NCI-H1105 (cell line): ENCODE measurements around the gene SH3GL3.

Experiments used
- DNase-seq: peaks from one replicate; lab custom pipeline; 2025; lab: John Stamatoyannopoulos, UW

SH3GL3 gene

DNA sequence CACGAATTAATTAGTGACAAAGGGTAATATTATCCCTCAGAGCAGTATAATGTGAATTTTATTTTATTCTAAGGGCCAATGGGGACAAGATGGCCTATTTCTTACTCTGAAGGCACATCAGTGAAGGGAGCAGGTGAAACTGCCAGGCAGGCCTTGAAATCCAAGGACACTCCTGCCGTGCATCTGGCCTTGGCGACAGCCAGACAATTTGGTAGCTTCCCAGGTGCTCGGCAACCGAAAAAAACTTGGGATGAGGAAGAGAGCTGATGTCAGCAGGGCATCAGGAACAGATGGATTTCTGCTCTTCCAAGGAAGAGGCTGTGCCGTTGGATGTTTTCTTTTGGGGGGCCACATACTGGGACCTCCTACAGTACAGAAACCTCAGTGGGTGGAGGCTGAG, 123.6 kb downstream of the SH3GL3 start:
- no peak for DNase-seq

DNA sequence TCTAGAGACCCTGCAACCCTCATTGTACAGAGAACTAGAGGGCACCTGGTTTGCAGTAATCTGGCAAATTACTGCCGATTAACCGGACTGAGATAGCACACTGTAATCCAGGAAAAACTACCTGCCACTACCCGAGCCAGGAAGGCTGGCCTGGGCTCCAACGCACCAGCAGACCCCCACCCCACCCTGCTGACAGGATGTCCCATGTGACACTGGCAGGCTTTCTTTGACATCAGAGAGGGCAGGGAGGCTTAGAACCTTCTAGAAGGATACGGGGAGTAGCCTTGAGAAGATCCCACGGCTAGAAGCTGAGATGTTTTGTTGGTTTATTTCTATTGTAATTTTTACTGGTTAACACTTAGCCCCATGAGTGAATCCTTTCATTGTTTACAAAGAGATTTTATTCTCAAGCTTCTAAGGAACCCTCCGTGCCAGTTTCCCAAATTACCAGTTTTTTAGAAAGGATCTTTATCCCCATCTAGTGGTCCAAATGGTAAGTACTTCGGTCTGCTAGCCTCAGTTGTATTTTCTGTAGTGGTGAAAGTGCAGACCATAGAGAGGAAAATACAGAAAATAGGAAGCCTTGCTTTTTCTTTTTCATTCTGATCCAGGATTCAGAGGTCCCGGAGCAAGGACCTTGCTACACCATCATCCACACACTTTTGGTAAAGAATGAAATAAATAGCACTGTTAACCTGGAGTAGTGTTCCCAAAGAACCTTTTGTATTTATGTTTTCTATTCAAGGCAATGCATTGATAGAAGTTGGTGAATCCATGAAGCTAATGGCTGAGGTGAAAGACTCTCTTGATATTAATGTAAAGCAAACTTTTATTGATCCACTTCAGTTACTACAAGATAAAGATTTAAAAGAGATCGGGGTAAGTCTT, 124.9 kb downstream of the SH3GL3 start:
- DNase-seq, result no peak

DNA sequence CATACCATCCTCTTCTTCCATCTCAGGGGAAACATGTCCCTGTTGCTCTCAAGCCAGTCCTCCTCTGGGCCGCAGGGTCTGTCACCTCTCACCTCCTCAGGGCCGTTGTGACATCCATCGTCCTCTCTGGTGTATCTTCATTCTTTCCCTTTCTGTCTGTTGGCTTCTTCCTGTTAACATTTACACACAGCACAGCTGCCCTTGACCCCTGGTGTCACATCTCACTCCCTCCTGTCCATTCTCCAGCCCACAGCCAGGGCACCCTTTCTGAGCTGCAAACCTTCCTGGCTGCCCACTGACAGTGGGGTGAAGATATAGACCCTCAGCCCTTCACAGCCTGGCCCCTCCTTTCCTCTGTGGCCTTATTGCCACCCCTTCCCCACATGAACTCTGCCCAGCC, 127.2 kb downstream of the SH3GL3 start:
- DNase-seq, result no peak

DNA sequence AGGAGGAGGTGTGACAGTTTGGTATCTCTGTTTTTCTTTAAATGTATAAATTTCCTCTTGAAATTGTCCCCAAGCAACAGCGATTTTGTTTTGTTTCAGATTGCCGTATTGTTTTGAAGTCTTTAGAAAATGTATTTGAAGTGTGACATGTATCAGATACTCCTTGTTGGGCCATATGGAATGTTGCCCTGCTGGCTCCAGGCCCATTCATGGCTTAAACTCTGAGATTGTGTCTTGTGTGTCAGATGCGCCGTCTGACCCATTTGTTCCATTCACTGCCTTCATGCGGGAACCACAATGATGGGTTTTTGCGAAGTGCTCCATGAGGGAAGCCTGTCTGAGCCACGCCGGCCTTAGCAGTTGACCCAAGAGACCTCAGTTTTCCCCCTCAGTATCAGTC, 131.6 kb downstream of the SH3GL3 start:
- DNase-seq, result no peak

DNA sequence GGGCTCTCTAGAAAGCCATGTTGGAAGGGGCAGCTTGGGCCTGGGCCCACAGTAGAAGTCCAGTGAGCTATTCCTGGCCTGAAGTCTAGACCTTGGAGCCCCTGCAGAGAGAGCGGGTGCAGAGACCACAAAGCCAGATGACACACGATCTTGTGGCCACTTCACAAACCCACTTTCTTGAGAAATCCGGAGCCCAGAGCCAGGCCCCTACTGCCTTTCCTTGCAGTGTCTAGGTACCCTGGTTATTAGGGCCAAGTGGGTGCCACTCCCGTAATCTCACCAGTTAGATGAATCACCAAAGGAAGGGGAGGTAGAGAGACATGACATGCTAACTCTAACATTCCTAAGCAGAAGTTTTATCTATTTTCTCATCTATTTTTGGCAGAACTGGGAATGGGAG, 134.2 kb downstream of the SH3GL3 start:
- DNase-seq, result no peak

DNA sequence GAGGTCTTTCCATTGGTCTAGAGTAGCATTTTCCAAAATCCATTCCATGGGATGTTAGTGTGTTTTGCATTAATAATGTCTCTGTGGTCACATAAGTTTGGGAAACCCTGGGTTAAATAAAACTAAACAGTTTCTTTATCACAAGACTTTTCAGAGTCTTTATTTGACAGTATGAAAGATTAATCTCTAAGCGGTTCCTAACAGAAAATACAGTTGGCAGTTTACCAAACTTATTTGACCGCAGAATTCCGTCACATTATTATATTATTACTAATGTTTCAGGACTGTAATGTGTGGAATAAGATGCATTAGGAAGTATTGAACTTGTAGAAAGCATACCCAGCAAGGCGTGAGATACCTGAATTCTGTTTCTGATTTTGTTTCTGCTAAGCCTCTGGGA, 135.2 kb downstream of the SH3GL3 start:
- DNase-seq, result no peak

DNA sequence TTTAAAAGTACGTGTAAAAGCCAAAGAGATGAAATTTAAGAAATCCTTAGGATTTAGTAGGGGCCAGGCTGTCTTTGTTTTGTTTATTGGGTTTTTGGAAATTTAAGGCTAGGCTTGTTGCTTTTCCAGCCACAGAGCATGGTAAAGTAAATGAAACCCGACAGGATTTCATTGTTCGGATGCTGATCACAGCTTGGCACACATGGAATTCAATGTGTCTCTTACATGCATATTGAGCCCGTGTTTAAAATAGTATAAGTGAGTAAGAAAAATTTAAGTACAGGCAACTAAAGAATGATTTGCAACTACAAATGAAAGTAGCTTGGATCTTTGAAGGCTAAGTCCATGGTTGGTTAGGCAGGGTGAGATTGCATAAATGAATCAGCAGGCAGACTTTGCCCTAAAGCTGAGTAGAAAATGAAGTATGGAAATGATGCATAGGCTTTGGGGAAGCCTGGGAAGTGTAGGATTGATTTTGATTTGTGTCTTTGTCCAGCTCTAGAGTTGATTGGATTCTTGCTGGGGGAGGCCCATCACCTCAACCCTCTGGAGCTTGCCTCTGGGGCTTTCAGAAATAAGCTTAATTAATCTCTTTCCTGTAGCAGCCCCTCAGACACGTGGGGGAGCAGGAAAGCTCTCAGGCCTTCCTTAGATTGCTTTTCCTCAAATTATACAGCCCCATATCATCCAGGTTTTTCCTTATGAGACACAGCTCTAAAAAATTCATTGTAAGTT, 138.6 kb downstream of the SH3GL3 start:
- no peak for DNase-seq

DNA sequence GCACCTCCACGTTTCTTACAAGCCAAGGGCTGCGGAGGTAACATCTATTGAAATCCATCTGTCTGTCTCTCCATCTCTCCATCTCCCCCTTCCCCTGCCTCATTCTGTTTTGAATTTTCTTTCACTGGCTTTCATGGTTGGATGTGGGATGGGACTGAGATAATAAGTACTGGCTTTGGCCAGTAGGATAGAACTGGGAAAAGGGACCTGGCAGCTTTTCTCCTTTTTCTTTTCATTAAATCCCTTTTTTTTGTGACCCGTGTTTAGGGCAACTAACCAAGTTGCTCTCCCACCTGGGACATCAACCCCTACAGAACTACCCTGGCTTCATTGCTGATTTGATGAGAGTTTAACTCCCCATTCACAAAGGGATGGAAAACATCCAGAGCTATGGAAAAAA, 139.9 kb downstream of the SH3GL3 start:
- DNase-seq, result no peak

DNA sequence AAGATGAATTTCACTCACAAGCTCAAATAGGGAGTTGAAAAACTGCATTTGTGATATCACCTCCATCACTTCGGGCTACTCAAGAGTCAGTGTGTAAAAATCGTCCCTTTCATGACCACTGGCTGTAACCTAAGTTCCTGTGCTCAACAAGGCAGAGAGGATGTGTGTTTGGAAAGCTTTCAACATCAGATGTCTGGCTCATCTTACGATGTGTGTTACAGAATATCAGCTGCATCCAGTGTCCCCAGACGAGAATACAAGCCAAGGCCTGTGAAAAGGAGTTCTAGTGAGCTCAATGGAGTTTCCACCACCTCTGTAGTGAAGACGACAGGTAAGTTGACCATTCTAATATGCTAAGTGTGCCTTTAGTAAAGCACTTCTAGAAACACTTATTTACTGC, 141.3 kb downstream of the SH3GL3 start:
- no peak for DNase-seq

DNA sequence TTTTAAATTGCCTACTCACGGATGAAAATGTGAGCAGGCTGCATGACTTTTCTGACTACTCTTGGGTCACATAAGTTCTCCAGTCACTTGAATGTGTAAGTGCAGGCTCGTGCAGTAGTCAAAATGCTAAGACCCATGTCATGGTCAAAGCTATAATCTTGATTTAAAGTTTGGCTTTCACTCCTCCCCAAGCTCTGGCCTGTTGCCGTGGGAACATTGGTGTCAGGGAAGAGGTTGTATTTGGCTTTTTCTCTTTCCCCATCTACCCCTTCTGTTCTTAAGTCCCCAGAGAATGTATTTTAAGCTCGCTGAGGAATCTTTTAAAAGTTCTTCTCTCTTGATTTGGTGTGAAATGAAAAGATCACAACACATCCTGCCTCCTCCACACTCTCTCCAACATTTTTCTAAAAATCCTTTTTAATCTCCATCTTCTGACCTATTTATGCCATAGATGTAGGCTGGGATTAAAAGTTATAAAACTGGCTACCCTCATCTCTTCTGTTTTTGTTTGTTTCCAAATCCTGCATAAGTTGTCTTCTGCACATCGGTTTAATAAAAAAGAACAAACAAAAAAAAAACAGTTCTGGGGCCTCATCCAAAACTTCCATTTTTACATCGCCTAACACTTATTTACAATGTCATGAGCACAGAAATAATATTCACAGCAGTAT, 145.4 kb downstream of the SH3GL3 start:
- DNase-seq, result no peak

DNA sequence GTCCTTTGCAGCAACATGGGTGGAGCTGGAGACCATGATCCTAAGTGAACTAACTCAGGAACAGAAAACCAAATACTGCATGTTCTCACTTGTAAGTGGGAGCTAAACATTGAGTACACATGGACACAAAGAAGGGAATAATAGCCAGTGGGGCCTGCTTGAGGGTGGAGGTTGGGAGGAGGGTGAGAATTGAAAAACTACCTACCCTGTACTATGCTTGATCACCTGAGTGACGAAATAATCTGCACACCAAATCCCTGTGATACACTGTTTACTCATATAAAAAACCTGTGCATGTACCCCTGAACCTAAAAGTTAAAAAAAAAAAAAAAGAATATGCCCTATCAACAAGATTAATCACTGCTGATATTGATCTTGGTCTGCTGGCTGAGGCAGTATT, 148.1 kb downstream of the SH3GL3 start:
- DNase-seq, result no peak

DNA sequence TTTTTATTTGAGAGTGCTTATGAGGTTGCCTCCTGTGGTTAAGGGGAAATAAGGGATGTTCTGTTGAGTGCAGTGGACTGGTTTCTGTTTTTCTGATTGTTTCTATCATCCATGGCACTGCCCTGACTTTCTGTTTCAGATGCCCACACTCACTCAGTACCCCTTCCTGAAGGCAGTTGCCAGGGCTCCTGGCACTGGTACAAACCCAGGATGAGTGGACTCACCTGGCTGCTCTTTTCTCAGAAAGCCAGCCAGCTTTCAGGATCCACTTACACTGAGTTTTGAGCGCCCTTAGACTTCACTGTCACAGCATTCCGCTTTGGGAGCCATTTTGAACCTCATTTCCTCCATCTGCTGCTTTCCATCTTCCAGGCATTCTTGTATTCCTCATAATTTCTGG, 150.9 kb downstream of the SH3GL3 start:
- DNase-seq, result no peak

DNA sequence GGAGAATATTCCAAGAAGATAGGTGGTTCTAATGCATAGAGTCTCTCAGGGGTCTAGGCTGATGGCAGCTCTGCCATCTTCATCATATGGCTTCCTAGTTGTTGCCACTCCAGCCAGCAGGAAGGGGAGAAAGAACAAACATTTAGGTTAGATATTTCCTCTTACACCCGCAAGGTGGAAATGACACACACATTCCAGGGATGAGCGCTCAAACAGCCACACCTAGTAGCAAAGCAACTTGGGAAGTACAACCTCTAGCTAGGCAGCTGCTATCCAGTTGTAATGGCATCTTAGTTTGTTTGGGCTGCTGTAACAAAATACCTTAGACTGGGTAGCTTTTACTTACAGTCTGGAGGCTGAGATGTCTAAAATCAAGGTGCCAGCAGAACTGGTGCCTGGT, 154.9 kb downstream of the SH3GL3 start:
- no peak for DNase-seq

DNA sequence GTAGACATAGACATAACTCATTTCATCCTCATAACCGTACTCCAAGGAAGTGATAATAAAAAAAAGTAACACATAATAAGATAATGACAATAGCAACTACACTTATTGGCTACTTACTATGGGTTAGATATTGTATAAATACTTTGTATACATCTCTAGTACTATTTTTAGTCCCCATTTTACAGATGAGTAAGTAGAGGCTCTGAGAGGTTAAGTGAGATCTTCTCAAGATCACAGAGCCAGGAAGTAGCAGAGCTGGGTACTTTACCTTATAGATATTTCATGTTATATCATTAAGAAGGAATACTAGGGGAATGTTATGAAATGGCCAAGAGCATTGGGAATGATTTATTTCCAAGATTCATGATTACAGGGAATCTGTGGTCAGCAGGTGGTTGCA, 157.4 kb downstream of the SH3GL3 start:
- no peak for DNase-seq

DNA sequence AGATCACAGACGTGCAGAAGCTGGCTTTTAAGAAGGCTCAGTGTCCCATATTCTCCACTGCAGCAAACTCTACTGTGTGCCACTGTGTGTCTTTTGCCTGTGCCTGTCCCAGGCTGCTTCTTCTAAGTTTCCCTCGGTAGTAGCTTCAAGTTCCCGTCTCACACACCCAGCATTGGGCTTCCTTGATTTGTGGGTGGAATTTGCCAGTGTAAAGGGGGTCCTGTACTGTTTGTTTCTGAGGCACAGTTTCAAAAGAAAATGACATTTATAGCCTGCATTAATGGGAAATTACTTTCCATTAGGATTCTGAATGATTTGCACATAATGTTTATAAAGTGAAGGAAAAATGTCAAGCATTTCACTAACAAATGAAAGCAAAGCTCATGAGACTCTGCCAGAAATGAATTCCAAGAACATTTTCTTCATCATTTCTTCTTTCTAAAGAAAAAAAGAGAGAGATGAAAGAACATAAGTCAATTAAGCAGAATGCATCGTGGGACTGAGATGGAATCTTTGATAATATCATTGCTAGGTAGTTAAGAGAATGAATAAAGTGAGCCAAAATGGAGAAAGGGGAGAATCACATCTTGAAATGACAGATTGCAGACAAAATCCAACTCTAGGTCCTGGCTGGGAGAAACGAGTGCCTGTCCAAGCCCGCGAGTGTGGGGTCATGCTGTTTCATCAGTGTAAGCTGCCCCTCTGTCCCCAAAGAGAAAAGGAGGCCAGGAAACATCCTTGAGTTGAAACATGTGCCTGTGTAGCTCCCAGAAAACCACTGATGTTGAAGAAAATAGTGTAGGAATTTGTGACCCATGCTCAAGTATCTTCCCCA, 158.2 kb downstream of the SH3GL3 start:
- no peak for DNase-seq

DNA sequence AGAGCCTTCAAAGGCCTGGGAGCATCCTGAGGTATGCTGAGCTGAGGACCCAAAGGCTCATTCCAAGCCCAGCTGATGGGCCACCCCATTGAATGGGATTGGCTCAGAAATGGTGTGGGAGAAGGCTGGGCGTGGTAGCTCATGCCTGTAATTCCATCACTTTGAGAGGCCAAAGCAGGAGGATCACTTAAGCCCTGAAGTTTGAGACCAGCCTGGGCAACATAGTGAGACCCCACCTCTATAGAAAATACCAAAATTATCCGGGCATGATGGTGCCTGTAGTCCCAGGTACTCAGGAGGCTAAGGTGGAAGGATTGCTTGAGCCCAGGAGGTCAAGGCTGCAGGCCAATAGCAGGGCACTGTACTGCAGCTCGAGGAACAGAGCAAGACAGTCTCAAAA, 163.0 kb downstream of the SH3GL3 start:
- no peak for DNase-seq

DNA sequence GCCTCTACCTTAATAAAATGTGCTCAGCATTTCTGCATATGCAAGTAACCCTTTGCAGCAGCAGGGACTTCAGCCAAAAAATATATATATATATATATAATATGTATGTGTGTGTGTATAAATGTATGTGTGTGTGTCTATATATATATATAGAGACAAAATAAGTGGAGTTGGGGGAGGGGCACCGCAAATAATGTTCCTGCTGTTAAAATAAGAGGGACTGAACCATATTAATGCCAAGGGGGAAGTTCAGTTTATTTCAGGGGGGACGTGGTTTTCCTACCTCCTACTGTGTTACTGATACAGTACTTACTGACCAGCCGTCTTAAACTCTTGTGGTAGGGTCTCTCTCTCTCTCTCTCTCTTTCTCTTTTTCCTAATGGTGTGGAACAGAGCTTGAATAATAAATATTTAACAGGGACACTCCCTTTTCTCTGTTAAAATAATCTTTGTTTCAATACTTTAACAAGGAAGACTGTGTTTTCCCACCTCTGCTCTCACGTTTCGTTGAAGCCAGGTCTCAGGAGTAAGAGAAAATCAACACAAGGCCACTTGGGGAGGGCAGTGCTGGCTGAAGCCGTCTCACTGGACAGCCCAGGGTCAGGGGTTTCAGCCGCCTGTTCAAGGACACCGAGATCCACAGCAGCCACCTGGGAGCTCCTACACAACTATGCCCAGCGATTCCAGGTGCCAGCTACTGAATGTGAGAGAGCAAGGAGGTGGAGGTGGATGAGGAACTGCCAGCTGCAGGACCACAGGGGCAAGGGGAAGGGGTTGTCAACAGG, 164.0 kb downstream of the SH3GL3 start:
- DNase-seq, result no peak

DNA sequence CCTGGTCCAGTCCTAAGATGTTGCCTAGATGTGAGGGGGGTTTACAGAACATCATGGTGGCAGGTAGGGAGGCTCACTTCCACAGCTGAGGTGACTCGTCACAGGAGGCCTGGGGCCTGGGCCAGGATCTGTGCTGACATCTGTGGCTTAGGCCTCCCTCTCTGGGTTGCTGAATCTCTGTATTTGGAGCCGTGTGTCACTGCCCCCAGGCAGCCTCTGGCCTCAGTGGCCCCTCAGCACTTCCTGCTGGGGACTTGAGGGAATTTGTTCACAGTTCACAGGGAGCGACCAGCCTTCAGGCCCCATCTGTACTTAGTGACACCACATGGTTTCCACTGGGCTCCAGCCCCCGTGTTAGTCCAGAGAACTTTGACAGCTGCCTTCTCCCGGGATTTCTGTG, 165.1 kb downstream of the SH3GL3 start:
- DNase-seq, result no peak

DNA sequence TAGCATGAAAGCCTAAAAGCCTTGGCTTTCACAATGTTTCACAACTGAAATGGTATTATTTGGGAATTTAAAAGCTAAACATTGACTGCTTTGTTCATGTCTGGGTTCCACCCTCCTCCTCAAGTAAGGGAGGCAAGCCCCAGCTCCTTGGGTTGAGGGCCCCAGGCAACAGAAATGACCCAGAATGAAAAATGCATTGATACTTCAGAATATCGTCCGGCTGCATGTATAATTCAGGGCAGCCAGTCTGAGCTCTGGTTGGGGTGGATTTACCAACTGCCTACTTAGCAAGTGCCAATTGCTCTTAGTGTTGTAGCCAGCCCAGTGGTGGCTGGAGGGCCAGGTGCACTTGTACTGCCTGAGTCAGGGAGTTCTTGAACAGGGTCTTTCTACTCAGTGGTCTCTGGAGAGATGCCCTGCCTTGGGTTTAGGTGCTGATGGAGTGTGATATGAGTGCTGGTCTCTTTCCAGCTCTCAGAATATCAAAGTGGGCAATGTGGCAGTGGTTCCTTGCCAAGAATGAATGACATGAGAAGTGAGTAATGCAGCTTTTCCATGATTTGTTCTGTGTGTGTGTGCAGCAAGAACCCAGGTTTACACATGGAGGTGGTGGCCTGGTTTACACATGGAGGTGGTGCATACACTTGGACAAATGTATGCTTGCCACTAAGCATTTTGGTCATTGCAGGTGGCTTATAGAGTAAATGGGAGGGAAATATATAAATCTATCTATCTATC, 165.9 kb downstream of the SH3GL3 start:
- no peak for DNase-seq

DNA sequence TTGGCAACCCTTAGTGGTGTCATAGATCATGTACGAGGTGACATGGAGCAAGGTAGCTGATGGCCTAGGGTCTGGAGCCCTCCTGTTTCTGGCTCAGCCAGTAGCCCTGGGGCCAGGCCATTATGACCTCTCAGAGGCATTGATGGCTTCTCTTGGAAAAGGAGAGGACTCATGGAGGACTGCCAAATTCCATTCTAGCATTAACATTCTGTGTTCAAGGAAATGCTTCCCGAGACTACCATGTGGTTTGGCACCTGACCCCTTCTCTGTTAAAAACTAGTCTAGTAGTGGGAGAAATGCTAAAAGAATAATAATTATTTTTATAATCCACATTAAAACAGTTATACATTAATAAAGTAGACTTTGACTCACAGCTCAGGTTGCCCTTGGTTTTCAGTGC, 166.6 kb downstream of the SH3GL3 start:
- DNase-seq, result no peak

DNA sequence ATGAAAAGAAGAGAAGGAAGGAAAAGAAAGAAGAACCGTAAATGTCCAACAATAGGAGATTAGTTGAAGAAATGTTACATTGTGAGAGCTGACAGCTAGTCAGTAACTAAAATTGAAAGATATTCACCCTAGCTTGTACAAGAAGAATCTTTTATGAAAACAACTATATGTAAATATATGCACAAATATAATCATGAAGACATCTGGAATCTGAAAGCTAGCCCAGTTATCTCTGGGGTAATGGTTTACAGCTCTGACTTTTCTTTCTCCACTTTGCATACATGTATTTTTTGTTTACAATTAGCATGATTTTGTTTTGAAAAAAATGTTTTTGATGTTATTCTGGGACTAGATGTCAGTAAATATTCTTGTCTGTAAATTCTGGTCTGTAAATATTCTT, 169.7 kb downstream of the SH3GL3 start:
- no peak for DNase-seq
